ENCODE measurements around the gene RAET1L.

- no peak for TF ChIP-seq EZH2 (IDR thresholded peaks at IDR 0.05)
- TF ChIP-seq POLR2AphosphoS5 (IDR thresholded peaks at IDR 0.05; ENCODE audit: borderline replicate concordance, low read depth, low read length) = no peak
- no peak for TF ChIP-seq FOXP2 (optimal IDR thresholded peaks at IDR 0.05; ENCODE audit: control extremely low read depth, extremely low read length, insufficient read depth)
Observed at GRCh38 chr6:150072201-150072600, 46.9 kb upstream of the RAET1L start.

All from SK-N-MC (cell line).